ENCODE data around the gene ANKDD1A.

- TF ChIP-seq CTCF (conservative IDR thresholded peaks at IDR 0.05; ENCODE audit: low read depth, low read length) = no peak
- TF ChIP-seq EZH2 (IDR thresholded peaks at IDR 0.05; ENCODE audit: borderline replicate concordance, low read depth, low read length, poor library complexity, severe bottlenecking) = no peak
Observed at GRCh38 chr15:64865998-64866520, 45.6 kb upstream of the ANKDD1A start.
